DMS79 (cell line): ENCODE results near the gene TTLL5.

Source experiments
- DNase-seq: peaks from one replicate; lab custom pipeline; 2025; lab: John Stamatoyannopoulos, UW

TTLL5 gene

GRCh38 chr14:75987201-75987970, 326.3 kb downstream of the TTLL5 start:
- DNase-seq: no peak

GRCh38 chr14:75989134-75989533, 328.1 kb downstream of the TTLL5 start:
- no peak for DNase-seq

DNA sequence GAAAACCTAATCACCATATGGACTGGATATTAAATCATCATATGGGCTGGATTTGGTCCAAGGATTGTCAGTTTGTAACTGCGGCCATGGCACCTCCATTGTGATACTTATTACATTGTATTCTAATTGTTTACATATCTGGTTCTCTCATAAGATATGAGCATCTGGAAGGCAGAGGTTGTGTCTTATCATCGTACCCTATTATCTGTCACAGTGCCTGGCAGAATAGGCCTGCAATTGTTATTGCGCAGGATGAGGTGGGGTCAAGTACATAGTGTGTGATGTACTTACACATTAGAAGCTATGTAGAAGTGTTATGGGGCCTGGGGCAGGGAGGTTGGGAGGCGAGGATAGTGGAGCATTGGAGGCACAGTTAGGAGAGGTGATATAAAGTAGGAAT, 329.3 kb downstream of the TTLL5 start:
- no peak for DNase-seq

DNA sequence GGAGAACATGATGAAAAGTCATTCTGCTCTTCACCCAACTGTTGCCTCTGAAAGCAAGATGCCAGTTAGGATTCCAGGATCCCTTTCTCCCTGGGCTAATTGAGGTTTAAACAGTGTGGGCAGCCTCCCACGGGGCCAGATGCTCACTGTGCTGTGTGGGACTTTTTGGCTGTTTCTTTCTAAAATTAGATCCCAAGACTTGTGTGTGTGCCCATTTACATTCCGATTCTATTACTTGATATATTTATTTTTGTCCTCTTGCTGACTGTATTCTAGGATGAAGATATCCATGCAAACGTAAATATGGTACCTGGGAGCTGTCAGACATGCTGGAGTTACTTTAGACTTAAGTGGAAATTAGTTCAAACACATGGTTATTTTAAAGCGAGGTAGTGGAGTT, 330.7 kb downstream of the TTLL5 start:
- no peak for DNase-seq

DNA sequence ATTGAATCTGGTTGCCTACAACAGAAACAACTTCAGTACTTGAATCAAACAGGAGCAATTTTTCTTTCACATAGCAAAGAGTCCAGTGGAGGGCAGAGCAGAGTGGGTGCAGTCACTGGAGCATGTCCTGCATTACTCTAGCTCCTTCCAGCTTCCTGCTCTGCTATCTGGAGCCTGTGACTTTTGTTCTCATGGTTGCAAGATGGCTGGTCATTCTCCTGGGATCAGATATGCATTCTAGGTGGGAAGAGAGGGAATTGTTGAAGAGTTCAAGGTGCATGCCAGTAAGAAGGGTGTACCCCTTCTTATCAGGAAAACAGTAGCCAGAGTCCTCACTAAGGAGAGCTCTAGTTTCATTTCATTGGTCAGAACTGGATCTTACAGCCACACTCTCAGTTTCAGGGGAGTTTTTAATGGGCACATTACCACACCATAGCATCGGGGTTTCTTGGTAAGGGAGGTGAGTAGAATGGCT, 332.6 kb downstream of the TTLL5 start:
- peak; percentile 13 for DNase-seq

DNA sequence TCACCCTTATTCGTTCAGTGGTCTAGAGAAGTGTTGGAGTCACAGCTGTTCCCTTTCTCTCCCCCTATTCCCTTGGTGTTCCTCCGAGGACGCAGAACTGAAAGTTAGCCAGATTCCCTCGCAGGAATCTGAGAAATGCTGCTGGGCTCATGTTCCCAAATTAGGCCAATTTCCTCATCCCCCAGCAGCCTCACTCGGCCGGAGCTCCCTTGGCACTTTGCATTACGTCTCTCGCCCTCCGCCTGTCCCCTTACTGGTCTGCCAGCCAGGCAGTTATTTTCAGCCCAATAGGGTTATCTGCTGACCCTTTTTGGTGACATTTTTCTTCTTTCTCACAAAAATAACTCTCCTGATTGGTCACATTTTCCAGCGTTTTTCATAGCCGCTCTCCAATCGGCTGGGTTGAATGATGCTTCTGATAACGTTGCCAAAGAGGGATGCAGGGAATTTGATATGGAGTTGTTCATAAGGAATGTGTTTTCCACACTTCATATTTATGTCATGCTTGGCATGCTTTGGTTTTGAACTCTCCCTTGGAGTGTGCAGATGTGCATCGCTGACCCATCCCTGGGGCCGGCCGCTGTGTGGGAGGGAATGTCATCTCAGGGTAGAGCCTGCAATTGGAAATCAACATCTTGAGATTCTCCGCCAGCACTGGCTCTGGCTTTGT, 334.5 kb downstream of the TTLL5 start:
- no peak for DNase-seq

DNA sequence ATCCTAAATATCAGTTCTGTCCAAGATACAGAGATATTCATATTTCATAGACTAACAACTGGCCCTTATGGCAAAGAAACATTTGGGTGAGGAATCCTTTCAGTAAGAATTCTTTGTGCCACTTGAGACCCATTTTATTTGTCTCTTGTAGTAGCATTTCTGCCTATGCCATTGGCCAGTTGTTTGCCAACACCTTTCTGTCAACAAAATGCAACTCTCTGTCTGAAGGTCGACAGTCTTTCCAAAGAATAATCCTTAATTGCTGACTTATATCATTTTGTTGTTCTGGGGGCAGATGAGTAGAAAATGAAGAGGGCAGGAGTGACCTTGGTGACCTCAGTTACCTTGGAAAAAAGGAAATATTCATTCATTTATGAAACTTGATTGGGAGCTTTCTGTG, 335.4 kb downstream of the TTLL5 start:
- no peak for DNase-seq

- no peak for DNase-seq
These were observed 338.6 kb downstream of the TTLL5 start for GRCh38 chr14:75999511-76000190.

- DNase-seq: no peak
These were observed 341.3 kb downstream of the TTLL5 start for GRCh38 chr14:76002383-76002782.
